HG03039 (cell line): ENCODE measurements around the gene PRR30.
"Not testable (repeated sequence)": the region's sequence is repeated elsewhere in the genome, so short reads cannot be mapped to it uniquely, and the experiment has no call there.

Experiments
- ATAC-seq: cut with Tn5 transposase; IDR thresholded peaks from one replicate; pipeline ENCODE4 v1.9.1; 2021; ENCODE audit warnings: mild to moderate bottlenecking, moderate library complexity; ENCODE audit not compliant: unreplicated experiment

PRR30 gene

GRCh38 chr2:27139310-27139709 lies at the start of gene PRR30:
Gene PRR30 (minus strand): TSS chr2:27139410. CDS start chr2:27138329, 1,081 bp downstream.
- ATAC-seq, result no peak

GRCh38 chr2:27186613-27187345 lies 47.6 kb upstream of the PRR30 start:
- ATAC-seq, result no peak

GRCh38 chr2:27185331-27186026 lies 46.3 kb upstream of the PRR30 start:
- ATAC-seq, result no peak

- ATAC-seq, result no peak
Measured at GRCh38 chr2:27184115-27184514, 44.9 kb upstream of the PRR30 start.

- no peak for ATAC-seq
Measured at GRCh38 chr2:27182346-27182745, 43.1 kb upstream of the PRR30 start.

- no peak for ATAC-seq
Measured at GRCh38 chr2:27179344-27180000, 40.3 kb upstream of the PRR30 start.

GRCh38 chr2:27178469-27178868 lies 39.3 kb upstream of the PRR30 start:
- ATAC-seq, result no peak

- no peak for ATAC-seq
Measured at GRCh38 chr2:27177441-27178351, 38.5 kb upstream of the PRR30 start.

GRCh38 chr2:27175781-27176180 lies 36.6 kb upstream of the PRR30 start:
- ATAC-seq, result not testable (repeated sequence)

GRCh38 chr2:27175330-27175729 lies 36.1 kb upstream of the PRR30 start:
- no peak for ATAC-seq

GRCh38 chr2:27174638-27175037 lies 35.4 kb upstream of the PRR30 start:
- ATAC-seq, result no peak

GRCh38 chr2:27171351-27171848 lies 32.2 kb upstream of the PRR30 start:
- ATAC-seq, result no peak

GRCh38 chr2:27170581-27171337 lies 31.5 kb upstream of the PRR30 start:
- ATAC-seq, result no peak

- ATAC-seq, result no peak
Measured at GRCh38 chr2:27164960-27165763, 26.0 kb upstream of the PRR30 start.

- ATAC-seq, result no peak
Measured at GRCh38 chr2:27162151-27163121, 23.2 kb upstream of the PRR30 start.

GRCh38 chr2:27160191-27160590 lies 21.0 kb upstream of the PRR30 start:
- no peak for ATAC-seq

- no peak for ATAC-seq
Measured at GRCh38 chr2:27159271-27159670, 20.1 kb upstream of the PRR30 start.

GRCh38 chr2:27158468-27158867 lies 19.3 kb upstream of the PRR30 start:
- ATAC-seq, result no peak
